ENCODE measurements around the gene CHAF1B.

Gene CHAF1B

DNA sequence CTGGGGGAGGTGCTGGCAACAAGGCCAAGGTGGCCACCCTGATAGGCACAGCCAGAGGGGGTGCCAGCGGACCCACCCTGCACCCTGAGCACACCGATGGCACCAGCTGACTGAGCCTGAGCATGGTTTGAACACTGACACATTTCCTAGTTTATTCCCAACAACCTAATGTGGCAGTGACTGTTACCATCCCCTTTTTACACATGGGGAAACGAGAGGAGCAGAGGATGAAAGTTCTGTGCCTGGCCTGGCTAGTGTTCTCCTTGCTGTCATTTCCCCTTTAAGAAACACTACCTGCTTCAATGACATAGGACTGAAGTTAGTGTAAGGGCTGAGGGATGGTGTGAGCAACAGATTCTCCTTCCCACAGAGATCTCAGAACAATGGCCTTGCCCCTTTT lies 79.4 kb downstream of the CHAF1B start:
- TF ChIP-seq, protein P1, sequence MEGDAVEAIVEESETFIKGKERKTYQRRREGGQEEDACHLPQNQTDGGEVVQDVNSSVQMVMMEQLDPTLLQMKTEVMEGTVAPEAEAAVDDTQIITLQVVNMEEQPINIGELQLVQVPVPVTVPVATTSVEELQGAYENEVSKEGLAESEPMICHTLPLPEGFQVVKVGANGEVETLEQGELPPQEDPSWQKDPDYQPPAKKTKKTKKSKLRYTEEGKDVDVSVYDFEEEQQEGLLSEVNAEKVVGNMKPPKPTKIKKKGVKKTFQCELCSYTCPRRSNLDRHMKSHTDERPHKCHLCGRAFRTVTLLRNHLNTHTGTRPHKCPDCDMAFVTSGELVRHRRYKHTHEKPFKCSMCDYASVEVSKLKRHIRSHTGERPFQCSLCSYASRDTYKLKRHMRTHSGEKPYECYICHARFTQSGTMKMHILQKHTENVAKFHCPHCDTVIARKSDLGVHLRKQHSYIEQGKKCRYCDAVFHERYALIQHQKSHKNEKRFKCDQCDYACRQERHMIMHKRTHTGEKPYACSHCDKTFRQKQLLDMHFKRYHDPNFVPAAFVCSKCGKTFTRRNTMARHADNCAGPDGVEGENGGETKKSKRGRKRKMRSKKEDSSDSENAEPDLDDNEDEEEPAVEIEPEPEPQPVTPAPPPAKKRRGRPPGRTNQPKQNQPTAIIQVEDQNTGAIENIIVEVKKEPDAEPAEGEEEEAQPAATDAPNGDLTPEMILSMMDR (IDR thresholded peaks at IDR 0.05; ENCODE audit: borderline replicate concordance, control extremely low read depth, extremely low read depth, insufficient read depth, missing control alignments), result no peak
- in situ Hi-C loops (cut with MboI; ENCODE audit: low sequenced_read_pairs, unreplicated experiment), result no loop called here
- DNase-seq (ENCODE audit: low spot score), result no peak

DNA sequence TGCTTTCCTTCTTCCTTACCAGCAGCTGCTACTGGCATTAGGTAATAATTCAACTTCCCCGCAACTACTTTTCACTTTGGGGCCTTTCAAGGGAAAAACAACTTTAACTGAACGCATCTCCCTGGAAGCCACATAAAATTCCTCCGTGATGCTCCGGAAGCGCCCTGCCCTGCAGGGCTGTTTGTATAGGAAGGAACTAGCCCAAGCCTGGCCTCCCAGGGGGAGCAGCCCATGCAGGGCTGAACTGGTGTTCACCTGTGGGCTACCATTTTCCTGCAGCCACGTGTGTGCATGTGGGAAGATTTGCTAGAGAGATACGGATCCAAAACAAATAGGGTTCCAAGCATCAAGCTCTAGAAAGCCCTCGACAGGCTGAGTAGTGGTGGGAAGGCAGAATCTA lies 80.3 kb downstream of the CHAF1B start:
- in situ Hi-C loops (cut with MboI; ENCODE audit: low sequenced_read_pairs, unreplicated experiment), result no loop called here
- DNase-seq (ENCODE audit: low spot score), result no peak
- TF ChIP-seq, protein P1 (IDR thresholded peaks at IDR 0.05; ENCODE audit: borderline replicate concordance, control extremely low read depth, extremely low read depth, insufficient read depth, missing control alignments), result no peak

DNA sequence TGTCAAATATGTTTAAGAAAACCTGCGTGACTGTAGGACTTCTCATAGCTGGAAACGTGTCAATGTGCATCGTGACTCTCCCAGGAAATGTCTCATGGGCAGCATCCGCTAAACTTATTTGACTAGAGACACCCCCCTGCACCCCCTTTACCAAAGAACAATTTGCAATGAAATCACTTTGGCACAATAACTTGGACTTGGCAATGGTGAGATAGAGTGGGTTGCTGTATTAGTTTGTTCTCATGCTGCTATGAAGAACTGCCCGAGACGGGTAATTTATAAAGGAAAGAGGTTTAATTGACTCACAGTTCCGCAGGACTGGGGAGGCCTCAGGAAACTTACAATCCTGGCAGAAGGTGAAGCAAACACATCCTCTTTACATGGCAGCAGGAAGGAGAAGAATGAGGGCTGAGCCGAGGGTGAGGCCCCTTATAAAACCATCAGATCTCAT lies 80.9 kb downstream of the CHAF1B start:
- DNase-seq (ENCODE audit: low spot score), result no peak
- in situ Hi-C loops (cut with MboI; ENCODE audit: low sequenced_read_pairs, unreplicated experiment), result no loop called here
- TF ChIP-seq, protein P1 (IDR thresholded peaks at IDR 0.05; ENCODE audit: borderline replicate concordance, control extremely low read depth, extremely low read depth, insufficient read depth, missing control alignments), result no peak
